ENCODE data around the gene LTN1.
"Not testable (repeated sequence)": the region's sequence is repeated elsewhere in the genome, so short reads cannot be mapped to it uniquely, and the experiment has no call there.

Gene LTN1

GRCh38 chr21:28992526-28993292, at the start of gene LTN1:
TSS of gene LTN1 (minus strand) at chr21:28992877. CDS start at chr21:28992805, 72 bp downstream.
- peak; percentile 83 to 100 (median 98) for DNase-seq

- DNase-seq: no peak
Measured at GRCh38 chr21:29034678-29035077, 42.0 kb upstream of the LTN1 start.

- DNase-seq: no peak
Measured at GRCh38 chr21:29033871-29034270, 41.2 kb upstream of the LTN1 start.

- DNase-seq: no peak
Measured at GRCh38 chr21:29033301-29033700, 40.6 kb upstream of the LTN1 start.

- DNase-seq: no peak
Measured at GRCh38 chr21:29030909-29031308, 38.2 kb upstream of the LTN1 start.

- no peak for DNase-seq
Measured at GRCh38 chr21:29029524-29029923, 36.8 kb upstream of the LTN1 start.

GRCh38 chr21:29025328-29025713, 32.6 kb upstream of the LTN1 start:
- no peak for DNase-seq

- peak; percentile 82 to 100 (median 96) for DNase-seq
Measured at GRCh38 chr21:29024474-29025327, 32.0 kb upstream of the LTN1 start, which contains the start of gene USP16. TSS of gene USP16 (plus strand) at chr21:29024668. CDS start at chr21:29027914, 3,246 bp downstream.

- no peak for DNase-seq
Measured at GRCh38 chr21:29022166-29022565, 29.5 kb upstream of the LTN1 start.

- DNase-seq: no peak
Measured at GRCh38 chr21:29018540-29018939, 25.9 kb upstream of the LTN1 start.

- no peak for DNase-seq
Measured at GRCh38 chr21:29017639-29018237, 25.1 kb upstream of the LTN1 start.

GRCh38 chr21:29011236-29011635, 18.6 kb upstream of the LTN1 start:
- not testable (repeated sequence) for DNase-seq

GRCh38 chr21:29008367-29008766, 15.7 kb upstream of the LTN1 start:
- DNase-seq: no peak

- DNase-seq: no peak
Measured at GRCh38 chr21:29007810-29008209, 15.1 kb upstream of the LTN1 start.

GRCh38 chr21:29007135-29007534, 14.5 kb upstream of the LTN1 start:
- no peak for DNase-seq

GRCh38 chr21:29005696-29006095, 13.0 kb upstream of the LTN1 start:
- no peak for DNase-seq

GRCh38 chr21:29002442-29003144, 9.9 kb upstream of the LTN1 start:
- DNase-seq: peak; percentile 66 to 98 (median 89)

GRCh38 chr21:28993293-28993629, 584 bp upstream of the LTN1 start:
- DNase-seq: no peak

- DNase-seq: no peak
Measured at GRCh38 chr21:28991861-28992525, 684 bp downstream of the LTN1 start.

- not testable (repeated sequence) for DNase-seq
Measured at GRCh38 chr21:28988146-28988545, 4.5 kb downstream of the LTN1 start.

GRCh38 chr21:28986677-28987076, 6.0 kb downstream of the LTN1 start:
- no peak for DNase-seq

Measured in amygdala (tissue), 56 donors.